ENCODE results near the gene ATP2C2.
"Not testable (repeated sequence)": the region's sequence is repeated elsewhere in the genome, so short reads cannot be mapped to it uniquely, and the experiment has no call there.

ATP2C2 gene

DNA sequence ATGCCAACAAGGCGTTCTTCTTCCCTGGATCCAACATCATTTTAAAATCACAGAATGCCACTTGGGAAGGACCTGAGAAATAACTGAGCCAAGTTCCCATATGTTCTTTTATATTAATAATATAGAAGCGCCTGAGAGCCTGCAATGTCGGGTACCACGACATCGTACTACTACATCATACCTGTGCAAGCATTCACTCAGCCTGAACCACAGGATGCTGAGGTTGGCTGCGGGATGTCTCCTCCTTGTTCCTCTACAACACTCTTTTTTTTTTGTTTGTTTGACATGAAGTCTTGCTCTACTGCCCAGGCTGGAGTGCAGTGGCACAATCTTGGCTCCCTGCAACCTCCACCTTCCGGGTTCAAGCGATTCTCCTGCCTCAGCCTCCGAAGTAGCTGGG is 2.1 kb upstream of the ATP2C2 start:
- DNase-seq (ENCODE audit: low read depth): no peak

DNA sequence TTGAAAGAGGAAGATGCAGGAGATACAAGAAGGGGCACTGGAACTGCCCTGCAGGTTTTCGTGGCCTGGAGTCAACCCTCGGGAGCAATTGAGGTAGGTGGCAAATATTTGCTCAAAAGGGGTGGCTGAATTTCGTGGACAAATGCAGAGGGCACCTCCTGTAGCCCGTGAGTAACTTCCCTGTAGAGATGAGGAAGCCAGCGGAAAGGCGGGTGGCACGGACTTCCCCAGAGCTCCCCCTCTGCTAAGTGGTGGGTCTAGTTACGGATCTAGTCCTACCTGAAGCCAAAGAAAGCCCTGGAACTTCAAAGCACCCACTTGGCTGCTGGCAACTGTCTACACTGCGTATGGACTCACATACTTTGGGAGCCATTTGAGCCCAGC is 1.0 kb upstream of the ATP2C2 start:
- DNase-seq (ENCODE audit: low read depth): no peak

DNA sequence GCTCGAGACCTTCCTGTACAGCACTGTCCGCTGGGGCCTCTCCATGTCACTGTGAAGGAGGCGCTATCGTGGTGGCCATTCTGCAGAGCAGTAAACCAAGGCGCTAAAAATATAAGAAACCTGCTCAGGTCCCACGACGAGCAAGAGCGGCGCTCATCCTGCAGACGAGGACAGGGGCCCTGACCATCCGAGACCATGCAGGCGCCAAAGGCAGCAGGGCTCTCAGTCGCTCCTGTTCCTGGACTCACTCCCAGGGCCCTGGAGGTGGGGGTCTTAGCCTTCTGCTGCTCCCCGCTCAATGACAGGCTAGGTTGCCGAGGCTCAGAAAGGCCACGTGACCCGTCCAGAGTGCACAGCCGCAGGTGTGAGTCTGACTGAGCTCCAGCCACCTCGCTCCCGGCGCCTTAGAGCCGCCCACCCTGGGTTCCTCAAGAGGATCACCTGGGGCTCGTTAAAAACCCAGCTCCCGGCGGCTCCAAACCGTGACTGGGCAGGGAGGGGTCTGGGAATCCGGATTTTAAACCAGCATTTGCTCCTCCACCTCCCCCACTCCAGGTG is 509 bp upstream of the ATP2C2 start:
- no peak for DNase-seq (ENCODE audit: low read depth)

DNA sequence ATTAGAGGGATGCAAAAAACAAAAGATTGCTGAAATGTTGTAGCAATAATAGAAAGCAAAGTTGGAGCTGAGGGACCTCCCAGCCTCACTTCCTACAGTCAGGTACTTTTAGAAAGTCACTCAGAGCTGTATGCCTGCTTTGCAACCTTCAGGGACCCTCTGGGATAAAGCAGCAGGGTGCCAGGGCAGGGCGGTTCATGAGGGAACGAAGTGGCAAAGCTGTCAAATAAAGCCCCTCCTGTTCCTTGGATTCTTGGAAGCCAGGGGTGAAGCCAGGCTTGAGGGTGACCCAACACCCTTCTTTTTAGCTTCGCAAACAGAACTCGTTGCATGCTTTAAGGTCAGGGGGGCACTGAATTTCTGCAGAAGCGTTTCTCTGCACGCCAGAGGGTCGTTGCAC is 767 bp downstream of the ATP2C2 start:
- DNase-seq (ENCODE audit: low read depth): no peak

DNA sequence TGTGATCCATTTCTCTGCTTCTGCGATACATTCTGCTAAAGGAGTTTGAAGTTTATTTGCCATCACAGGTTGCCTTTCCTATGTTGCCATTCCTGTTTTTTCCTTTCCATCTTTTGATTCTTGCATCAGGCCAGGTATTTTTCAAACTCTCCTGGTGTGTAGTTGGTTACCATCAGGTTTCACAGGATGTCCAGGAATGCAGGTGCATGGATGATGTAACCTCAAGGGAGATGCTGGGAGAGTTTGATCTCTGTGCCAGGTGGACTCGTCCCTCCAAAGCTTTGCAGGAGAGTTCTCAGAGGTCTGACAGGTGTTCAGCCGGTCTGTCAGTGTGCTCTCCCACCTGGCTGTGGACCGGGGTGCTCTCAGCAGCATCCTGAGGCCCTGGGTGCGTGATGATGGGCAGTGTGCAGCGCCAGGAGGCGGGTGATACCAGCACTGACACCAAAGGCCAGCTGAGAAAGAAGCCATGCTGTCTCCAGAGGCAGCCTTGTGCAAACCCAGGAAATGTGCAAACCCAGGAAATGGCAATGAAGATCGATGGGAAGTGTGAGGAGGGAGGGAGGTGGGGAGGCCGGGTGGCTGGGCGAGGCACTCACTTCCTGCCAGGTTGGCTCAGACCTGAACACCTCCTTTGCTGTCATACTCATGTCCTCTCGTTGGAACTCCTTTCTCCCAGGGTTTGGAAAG is 1.7 kb downstream of the ATP2C2 start:
- DNase-seq (ENCODE audit: low read depth): no peak

DNA sequence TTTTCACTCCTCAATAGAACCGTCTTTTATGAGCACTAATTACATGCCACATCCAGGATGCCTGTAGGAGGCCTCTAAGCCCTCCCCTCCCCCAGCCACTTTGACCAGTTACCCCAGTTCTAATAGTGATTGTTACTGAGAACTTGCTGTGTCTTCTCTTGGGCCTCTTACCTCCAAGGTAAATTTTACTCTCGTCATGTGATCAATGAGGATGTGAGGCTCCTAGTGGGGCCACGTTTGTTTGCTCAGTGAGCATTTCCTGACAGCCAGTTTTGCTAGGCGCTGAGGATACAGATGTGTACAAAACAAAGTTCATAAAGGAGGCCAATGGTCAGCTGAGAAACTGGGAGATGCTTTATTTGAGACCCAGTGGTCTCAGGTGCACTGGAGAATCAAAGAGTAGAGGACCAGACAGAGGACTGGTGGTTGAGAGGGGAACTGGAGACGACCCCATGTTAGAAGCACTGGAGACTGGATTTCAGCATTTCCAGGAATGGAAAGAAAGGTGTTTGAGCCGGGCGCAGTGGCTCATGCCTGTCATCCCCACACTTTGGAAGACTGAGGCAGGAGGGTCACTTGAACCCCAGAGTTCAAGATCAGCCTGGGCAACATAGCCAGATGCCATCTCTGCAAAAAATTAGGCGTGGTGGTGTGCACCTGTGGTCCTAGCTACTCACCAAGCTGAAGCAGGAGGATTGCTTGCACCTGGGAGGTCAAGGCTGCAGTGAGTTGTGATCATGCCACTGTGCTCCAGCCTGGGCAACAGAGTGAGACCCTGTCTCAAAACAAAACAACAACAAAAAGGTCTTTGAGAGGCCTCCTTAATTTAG is 2.6 kb downstream of the ATP2C2 start:
- no peak for DNase-seq (ENCODE audit: low read depth)

DNA sequence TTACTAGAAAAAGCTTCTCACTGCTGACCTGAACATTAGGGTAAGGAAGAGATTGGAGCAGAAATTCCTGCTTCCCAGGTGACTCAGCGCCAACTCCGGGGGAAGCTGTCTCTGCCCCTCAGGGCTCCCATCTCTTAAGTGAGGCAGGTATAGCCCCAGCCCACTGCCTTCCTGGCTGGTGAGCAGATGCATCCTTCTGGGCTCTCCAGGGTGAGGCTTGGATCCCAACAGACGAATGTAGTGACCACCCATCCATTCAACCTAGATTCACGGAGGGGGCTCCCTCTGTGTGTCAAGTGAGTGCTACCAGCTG is 3.2 kb downstream of the ATP2C2 start:
- DNase-seq (ENCODE audit: low read depth): no peak

DNA sequence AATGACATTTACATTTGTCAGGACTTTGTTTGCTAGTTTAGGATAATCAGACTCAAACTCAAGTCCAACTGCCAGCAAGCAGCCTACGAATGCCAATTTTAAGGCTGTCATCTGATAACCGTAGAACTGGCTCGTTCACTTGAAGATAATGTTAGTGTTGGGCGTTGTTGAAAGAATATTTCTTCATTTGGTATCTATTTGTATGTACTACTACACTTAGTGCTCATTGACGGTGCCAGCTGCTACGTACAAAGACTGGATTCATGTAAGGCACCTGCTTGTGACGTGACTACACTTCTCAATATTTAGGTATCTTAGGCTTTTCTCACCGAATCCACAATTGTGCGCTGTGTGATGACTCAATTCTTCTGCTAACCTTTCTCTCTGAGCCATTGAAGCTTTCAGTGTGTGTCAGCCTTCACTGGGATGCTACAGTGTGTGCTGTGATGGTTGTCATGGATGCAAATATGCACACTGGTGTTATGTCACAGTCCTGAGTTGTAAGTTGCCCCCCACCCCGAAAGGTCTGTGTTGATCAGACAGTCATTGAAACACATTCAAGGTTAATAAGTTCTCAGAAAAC is 5.7 kb downstream of the ATP2C2 start:
- no peak for DNase-seq (ENCODE audit: low read depth)

DNA sequence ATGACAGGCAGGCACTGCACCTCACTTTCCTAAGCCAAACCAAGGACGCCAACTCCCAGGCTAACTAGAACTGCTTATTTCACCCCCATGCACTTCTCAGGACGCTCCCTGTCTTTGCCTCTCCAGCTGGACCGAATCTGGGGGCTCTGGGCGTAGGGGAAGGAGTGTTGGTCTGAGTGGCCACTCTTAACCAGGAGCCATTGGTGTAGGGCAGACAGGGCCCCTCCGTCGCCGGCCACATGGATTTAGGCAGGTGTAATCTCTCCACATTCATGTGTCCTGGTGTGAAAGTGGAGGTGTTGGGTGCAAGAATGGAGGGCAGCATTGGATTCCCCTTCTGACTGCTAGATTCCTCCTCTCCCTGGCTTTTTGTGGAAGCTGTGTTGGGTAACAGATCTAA is 9.8 kb downstream of the ATP2C2 start:
- DNase-seq (ENCODE audit: low read depth): no peak

DNA sequence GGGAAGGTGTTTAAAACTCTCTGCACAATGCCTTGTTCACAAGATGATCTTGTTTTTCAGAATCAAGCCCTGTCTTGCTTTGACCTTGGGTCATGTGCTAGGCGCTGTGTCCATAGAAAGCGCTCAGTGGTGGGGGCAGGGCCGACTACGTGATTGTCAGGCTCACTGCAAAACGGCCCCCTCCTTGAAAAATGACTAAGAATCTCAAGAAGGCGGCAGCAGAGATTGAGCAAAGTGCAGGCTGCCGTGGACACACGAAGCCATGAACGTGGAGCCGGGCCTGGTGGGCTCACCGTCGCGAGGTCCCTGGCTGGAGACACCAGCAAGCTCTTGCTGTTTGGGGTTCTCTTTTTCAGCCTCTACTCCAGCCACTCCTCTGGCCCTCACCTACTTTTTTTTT is 10.2 kb downstream of the ATP2C2 start:
- no peak for DNase-seq (ENCODE audit: low read depth)

DNA sequence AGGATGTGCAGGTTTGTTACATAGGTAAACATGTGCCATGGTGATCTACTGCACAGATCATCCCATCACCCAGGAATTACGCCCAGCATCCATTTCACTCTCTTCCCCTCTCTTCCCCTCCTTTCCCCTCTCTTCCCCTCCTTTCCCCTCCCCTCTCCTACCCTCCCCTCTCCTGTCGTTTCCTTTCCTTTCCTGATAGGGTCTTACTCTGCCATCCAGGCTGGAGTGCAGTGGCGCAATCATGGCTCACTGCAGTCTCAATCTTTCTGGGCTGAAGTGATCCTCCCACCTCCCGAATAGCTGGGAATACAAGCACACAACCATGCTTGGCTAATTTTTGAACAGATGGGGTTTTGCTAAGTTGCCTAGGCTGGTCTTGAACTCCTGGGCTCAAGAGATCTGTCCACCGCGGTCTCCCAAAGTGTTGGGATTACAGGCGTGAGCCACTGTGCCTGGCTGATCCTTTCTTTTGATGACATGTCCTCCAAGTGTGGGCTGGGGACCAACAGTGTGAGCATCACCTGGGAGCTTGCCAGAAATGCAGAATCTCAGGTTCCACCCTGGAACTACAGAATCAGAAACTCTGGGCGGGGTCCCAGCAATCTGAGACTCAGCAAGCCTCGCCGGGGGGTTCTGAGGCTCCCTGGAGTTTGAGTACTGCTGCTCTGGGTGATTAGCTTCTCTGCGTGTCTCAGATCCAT is 10.8 kb downstream of the ATP2C2 start:
- DNase-seq (ENCODE audit: low read depth): no peak

DNA sequence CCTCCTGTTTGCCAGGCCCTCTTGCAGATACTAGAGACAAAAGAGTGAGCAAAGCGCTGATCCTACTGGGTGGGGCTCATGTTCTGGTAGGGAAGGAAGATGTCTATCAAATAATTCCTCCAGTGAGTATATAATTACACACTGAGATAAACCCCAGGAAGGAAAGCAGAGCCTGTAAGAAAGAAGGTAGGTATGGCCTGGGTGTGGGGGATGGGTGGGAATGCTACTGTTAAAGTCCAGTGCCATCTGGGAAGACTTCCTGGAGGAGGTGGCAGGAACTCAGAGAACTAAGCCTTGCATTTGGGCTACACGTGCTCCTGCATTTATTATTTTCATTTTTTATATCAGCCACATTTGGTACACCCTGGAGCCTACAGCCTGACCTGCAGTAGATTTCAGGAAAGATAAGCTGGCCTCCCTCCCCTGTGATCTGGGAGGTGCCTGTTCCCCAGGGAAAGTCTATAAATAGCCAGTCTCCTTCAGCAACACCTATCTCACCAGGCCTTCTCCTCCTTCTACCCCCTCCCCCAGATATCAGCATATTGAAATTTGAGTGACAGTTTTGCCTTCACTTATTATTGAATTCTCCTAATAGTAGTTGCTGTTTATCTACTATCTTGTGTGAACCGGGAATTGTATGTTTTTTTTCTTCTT is 11.5 kb downstream of the ATP2C2 start:
- DNase-seq (ENCODE audit: low read depth): no peak

DNA sequence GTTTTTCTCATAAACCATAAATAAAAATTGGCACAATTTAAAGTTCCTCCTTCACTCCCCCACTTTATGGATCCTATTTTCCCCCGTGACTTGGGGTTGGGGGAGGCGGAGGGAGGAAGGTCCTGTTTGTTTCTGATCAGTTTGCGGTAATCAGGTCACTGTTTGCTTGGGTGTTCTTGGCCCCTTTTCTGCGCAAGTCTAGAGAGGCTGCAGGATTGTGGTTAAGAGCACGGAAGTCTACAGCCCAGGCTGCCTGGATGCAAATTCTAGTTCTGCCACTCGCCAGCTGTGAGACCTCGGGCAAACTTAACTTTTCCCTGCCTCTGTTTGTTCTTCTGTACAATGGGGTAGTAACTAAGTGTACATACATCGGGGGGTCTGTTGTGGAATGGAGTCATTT is 12.1 kb downstream of the ATP2C2 start:
- no peak for DNase-seq (ENCODE audit: low read depth)

DNA sequence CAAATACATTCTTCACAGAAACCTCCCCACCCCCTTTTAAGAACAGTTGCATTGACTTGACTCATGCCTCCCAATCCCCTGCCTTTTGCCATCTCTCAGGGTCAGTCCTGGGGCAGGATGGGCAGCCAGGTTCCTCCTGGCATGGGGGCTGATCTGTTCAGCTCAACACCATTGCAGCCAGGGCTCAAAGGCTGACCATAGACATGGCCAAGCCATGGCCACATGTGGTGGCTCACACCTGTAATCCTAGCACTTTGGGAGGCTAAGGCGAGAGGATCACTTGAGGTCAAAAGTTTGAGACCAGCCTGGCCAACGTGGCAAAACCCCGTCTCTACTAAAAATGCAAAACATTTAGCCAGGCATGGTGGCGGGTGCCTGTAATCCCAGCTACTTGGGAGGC is 14.1 kb downstream of the ATP2C2 start:
- DNase-seq (ENCODE audit: low read depth): no peak

DNA sequence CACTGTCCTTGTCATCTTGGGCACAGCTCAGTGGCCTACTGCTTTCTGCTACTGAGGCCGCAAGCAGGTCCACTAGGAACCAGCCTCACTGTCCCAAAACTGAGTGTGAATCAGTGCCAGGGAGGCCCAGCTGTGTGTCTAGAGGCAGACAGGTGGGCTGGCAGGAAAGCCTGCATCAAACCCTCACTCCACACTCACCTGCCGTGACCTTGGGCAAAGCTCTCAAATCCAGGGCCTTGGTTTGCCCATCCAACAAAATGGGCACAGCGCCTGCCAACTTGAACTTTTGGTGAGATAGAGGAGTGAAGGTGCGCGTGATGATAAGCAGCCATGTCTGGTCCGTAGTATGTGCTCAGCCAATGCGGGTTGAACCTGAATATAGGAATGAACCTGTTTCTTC is 14.8 kb downstream of the ATP2C2 start:
- DNase-seq (ENCODE audit: low read depth): no peak

DNA sequence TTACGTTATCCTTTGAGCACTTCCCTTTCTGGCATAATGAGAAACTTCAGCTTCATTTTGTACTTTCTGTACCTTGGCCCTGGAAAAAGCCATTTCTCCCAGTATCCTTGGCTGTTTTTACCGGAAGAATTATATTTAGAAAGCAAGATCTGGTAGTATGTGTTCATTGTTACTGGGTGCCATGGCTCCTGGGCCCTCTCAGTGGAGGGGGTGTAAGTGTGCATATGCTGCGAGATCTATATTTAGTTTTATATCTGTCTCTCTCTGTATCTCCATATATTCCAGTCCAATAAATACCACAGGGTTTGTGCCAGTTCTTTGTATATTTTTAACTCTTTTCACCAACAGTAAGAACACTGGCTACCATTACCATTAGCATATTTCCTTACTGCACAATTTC is 17.7 kb downstream of the ATP2C2 start:
- DNase-seq (ENCODE audit: low read depth): no peak

DNA sequence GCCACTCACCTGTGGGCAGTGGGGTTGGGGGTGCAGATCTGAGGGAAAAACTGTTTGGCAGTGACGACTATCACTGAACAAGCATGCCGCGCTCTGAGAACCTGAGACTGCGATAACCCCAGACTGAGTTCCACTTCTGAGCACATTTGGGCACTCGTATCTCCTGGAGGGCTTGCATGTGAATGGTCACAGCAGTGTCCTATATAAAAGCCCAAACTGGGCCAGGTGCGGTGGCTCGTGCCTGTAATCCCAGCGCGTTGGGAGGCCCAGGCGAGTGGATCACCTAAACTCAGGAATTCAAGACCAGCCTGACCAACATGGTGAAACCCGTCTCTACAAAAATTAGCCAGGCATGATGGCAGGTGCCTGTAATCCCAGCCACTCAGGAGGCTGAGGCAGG is 18.7 kb downstream of the ATP2C2 start:
- DNase-seq (ENCODE audit: low read depth): no peak

DNA sequence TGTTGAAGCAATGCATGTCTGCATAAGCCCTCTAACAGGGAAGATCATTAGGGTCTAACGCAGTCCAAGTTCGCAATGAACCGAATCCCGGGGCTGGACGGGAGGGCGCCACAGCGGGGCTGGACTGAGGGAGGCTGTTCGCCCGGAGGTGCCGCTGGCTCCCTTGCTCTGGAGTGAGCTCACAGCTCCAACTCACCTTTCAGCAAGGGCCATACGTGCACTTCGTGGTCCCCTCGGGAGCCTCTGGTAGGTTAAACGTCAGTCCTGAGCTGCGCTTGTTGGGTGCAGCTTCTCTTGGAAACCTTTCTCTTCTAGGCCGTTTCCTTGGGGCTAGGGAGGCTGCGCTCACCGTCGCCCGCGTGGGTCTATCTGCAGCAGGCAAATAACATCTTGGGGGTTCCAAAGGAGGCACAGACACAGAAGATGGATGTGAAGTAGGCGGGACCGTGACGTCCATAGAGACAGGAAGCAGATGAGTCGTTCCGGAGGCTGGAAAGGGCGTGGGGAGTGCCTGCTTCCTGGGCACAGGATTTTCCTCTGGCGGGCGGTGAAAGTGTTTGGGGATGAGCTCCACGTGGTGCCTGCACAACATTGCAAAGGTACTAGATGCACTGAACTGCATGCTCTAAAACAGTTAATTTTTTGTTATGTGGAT is 21.9 kb downstream of the ATP2C2 start:
- no peak for DNase-seq (ENCODE audit: low read depth)

DNA sequence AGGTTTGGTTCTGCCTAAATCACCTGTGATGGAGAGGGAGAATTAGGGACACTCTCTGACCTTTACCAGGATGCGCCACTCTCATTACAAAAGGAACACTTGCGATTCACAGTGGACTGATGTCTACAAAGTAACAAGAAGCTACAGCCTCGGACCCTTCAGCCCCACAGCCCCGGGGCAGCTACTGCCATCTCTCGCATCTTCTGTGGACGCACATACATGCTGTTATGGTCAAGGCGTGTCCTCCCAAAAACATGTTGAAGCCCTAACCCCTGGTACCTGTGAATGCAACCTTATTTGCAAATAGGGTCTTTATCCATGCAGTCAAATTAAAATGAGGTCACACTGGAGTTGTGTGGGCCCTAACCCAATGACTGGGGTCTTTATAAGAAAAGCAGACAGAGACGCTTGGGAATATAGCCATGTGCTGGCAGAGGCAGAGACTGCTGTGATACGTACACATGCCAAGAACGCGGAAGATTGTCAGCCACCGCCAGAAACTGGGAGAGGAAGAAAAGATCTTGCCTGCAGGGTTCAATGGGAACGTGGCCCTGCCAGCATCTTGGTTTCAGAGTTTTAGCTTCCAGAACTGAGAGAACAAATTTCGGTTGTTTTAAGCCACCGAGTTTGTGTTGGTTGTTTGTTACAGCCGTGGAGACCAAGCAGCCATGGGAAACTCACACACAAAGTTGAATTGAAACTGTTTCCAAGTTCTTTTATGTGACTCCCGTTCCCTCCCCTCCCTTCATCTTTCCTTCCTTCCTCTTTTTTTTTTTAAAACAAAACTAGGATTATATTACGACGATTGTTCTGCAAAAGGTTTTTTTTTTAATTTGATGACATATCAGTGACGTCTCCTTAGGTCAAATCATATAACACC is 23.1 kb downstream of the ATP2C2 start:
- no peak for DNase-seq (ENCODE audit: low read depth)

DNA sequence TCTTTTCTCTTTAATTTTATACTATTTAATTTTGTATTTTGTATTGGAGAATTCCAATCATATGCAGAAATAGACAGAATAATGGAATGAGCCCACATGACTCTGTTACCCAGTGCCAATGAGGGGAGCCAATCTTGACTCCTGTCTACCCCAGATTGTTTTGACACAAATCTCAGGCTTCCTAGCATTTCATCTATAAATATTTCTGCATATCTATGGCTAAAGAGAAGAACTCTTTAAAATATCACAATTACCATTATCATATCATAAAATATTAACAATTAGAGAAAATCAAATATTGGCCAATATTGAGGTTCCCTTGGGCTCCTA is 23.7 kb downstream of the ATP2C2 start:
- no peak for DNase-seq (ENCODE audit: low read depth)

DNA sequence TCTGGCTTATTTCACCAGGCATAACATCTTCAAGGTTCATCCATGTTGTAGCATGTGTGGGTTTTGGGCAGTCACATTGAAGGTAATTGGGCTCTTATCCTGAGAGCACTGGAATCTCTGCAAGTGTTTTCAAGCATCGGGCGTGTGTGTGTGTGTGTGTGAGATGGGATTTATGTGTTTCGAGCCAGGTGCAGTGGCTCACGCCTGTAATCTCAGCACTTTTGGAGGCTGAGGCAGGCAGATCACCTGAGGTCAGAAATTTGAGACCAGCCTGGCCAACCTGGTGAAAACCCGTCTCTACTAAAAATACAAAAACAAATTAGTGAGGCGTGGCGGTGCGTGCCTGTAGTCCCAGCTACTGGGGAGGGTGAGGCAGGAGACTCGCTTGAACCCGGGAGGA is 27.7 kb downstream of the ATP2C2 start:
- DNase-seq (ENCODE audit: low read depth): not testable (repeated sequence)

Data from activated T-helper 1 cell treated with Interleukin-2 at 50 U/mL for 16 hours (primary cell).